Astrocyte of the cerebellum (primary cell): ENCODE measurements around the gene FRAS1.

ENCODE experiments used
- DNase-seq: peaks from one replicate; pipeline ENCODE4 v3.0.0-alpha.2; 2011; ENCODE audit warnings: low read depth
- H3K4me3 ChIP-seq: 2 replicates; pipeline ENCODE4 v1.5.1; 2011; ENCODE audit warnings: mild to moderate bottlenecking, low read depth, low read length, moderate library complexity
- CTCF ChIP-seq: IDR thresholded peaks from 2 replicates; pipeline ENCODE4 v1.5.1; 2012; ENCODE audit warnings: low read length, low read depth, moderate library complexity, mild to moderate bottlenecking; ENCODE audit errors: missing control alignments
- in situ Hi-C: cut with HindIII; loops from 2 replicates; pipeline ENCODE4 v1.10.0; 2017; ENCODE audit warnings: low sequenced_read_pairs

The FRAS1 gene

GRCh38 chr4:78347527-78347926 is 290.4 kb downstream of the FRAS1 start:
- no peak overlapping the region for H3K4me3 ChIP-seq
- no peak for DNase-seq
- in situ Hi-C loops: no loop called here
- no peak for TF ChIP-seq CTCF

DNA sequence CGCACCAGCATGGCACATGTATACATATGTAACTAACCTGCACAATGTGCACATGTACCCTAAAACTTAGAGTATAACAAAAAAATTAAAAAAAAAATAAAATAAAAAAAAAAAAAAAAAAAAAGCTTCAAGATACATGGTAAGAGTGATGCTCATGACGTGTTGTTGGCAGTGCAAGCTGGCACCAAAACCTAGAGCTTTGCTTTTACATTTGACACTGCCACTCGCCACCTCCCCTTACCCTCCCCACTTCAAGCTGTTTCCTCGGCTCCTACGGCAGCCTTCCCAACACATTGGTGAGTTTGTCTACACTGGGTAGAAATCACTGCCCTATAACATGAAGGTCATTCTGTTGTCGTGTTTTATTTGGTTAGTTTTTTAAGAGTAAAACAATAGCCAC is 296.8 kb downstream of the FRAS1 start:
- no peak overlapping the region for H3K4me3 ChIP-seq
- in situ Hi-C loops: no loop called here
- no peak for TF ChIP-seq CTCF
- no peak for DNase-seq

- in situ Hi-C loops: no loop called here
- H3K4me3 ChIP-seq: no peak overlapping the region
- no peak for DNase-seq
- no peak for TF ChIP-seq CTCF
These were observed 297.7 kb downstream of the FRAS1 start for GRCh38 chr4:78354782-78355181.

DNA sequence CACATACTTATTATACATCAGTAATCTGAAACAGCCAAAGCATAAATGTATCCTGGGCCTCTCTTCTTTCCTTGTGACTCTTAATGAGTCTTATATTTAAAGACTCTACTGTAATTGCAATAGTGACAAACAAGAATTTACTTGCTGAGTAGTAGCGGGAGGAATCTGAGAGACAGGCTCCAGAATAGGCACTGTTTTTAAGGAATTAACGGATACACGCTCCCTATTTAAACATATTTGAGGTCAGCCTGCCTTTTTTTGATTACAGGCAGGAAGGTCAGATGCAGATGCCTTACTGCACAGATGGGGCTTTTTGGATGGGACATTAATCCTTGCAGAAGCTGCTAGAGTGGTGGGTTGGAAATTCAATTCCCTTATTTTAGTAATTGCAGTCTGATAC is 298.2 kb downstream of the FRAS1 start:
- in situ Hi-C loops: no loop called here
- TF ChIP-seq CTCF: no peak
- H3K4me3 ChIP-seq: no peak overlapping the region
- no peak for DNase-seq

DNA sequence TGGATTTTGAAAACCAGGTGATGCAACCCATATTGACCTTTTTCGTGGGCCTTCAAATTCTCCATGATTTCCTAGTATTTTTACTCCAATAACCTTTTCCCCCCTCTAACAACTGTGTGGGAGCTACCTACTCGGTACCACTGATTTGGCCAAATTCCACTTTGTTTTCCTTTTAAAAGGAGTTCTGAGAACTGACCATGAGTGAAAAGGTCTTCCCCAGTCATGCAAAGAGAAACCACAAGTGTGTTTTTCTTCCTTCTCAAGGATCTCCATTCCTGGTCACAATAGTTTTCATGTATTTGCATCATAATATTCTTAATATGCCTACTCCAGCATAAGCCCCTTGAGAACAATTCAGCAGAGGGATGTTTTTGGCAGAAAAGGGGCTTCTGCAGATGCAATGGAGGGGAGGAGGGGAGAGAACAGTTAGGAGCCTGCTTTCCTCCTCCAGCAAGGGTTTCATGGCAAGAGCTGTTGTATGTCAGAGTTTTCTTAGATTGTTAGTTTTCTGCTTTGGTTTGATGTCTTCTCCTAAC is 299.2 kb downstream of the FRAS1 start:
- in situ Hi-C loops: no loop called here

DNA sequence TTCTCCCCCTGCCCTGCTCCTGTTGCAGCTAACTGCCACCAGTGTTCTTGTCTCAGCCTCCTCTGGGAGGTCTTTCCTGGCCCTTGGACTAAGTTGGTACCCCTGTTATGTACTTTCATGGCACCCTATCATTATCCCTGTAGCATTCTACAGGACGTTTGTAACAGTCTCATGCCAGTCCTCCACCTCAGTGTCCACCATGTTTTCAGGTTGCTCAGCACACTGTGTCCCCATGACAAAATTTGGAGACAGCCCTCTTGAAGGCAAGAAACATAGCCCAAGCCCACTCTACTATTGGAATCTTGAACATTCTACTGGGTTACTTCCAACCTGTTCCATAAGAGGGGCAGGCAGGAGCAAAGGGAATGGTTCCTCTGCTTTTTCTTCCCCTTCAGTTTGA is 300.0 kb downstream of the FRAS1 start:
- no peak for DNase-seq
- no peak overlapping the region for H3K4me3 ChIP-seq
- in situ Hi-C loops: no loop called here
- TF ChIP-seq CTCF: no peak

More for the DNA sequence above, 299.2 kb downstream of the FRAS1 start:
- TF ChIP-seq CTCF: no peak
- DNase-seq: peak; percentile 12
- H3K4me3 ChIP-seq: no peak overlapping the region

DNA sequence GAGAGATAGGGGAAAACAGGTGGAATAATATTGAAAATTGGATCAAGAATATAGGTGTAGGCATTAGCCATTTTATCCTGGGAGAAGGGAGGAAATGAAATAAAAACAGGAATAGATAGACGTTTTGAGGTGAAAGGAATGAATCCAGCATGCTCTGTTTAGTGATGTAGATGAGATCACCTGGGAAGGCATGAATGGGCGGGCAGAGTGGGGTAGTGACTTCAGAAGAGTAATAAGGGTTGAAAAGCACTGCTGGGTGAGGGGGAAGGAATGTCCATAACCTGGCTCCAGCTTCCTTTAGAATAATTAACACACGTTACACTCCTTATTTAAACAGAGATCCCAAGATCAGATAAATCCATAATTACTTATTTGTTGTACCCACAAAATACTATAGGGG is 303.3 kb downstream of the FRAS1 start:
- in situ Hi-C loops: no loop called here
- DNase-seq: no peak
- H3K4me3 ChIP-seq: no peak overlapping the region
- no peak for TF ChIP-seq CTCF
